Measurements from ENCODE around the gene RNU5B-1.
A peak's percentile ranks its signal among the peaks of the same experiment; 100 is the strongest.

RNU5B-1 gene

DNA sequence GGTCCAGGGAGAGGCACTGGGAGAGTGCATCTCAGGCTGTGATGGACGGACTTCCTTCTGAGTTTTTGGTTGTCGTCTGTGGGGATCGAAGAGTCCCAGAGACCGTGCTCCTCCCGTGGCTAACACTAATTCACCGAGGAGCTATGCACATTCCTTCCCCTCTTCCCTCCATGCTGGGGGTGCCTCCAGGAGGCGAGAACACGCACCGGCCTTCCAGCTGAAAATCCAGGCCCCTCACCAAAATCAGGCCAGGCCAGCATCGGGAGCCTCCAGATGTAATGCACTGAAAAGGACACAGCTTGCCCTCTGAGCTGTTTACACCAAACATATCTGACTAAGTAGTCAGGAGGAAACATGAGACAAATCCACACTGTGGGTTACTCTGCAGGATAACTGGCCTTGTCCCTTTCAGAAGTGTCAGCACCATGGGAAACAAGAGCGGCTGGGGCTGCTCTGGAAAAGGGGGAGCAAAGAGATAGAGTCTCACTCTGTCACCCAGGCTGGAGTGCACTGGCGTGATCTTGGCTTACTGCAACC lies 5.5 kb downstream of the RNU5B-1 start:
- TF ChIP-seq, protein P1, sequence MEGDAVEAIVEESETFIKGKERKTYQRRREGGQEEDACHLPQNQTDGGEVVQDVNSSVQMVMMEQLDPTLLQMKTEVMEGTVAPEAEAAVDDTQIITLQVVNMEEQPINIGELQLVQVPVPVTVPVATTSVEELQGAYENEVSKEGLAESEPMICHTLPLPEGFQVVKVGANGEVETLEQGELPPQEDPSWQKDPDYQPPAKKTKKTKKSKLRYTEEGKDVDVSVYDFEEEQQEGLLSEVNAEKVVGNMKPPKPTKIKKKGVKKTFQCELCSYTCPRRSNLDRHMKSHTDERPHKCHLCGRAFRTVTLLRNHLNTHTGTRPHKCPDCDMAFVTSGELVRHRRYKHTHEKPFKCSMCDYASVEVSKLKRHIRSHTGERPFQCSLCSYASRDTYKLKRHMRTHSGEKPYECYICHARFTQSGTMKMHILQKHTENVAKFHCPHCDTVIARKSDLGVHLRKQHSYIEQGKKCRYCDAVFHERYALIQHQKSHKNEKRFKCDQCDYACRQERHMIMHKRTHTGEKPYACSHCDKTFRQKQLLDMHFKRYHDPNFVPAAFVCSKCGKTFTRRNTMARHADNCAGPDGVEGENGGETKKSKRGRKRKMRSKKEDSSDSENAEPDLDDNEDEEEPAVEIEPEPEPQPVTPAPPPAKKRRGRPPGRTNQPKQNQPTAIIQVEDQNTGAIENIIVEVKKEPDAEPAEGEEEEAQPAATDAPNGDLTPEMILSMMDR (IDR thresholded peaks at IDR 0.05; ENCODE audit: low read depth, low read length): no peak
- in situ Hi-C loops (cut with HindIII; ENCODE audit: low sequenced_read_pairs): no loop called here
- no peak for DNase-seq (ENCODE audit: low read depth, low spot score)
- no peak overlapping the region for H3K4me3 ChIP-seq (ENCODE audit: low read depth, low read length)

DNA sequence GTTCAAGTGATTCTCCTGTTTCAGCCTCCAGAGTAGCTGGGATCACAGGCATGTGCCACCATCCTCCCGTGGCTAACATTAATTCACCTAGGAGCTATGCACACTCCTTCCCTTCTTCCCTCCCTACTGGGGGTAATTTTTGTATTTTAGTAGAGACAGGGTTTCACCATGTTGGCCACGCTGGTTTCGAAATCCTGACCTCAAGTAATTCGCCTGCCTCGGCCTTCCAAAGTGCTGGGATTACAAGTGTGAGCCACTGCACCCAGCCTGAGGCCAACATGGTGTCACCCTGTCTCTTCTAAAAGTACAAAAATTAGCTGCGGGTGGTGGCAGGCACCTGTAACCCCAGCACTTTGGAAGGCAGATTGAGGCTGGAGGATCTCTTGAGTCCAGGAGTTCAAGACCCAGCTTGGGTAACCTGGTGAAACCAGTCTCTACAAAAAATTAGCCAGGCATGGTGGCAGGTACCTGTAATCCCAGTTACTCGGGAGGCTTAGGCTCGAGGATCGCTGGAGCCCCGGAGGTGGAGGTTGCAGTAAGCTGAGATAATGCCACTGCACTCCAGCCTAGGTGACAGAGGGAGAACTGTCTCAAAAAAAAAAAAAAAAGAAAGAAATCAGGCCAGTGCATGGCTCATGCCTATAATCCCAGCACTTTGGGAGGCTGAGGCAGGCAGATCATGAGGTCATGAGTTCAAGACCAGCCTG lies 6.1 kb downstream of the RNU5B-1 start:
- in situ Hi-C loops (cut with HindIII; ENCODE audit: low sequenced_read_pairs): no loop called here
- TF ChIP-seq, protein P1 (IDR thresholded peaks at IDR 0.05; ENCODE audit: low read depth, low read length): no peak
- no peak for DNase-seq (ENCODE audit: low read depth, low spot score)
- H3K4me3 ChIP-seq (ENCODE audit: low read depth, low read length): no peak overlapping the region

- TF ChIP-seq, protein P1 (IDR thresholded peaks at IDR 0.05; ENCODE audit: low read depth, low read length): no peak
- in situ Hi-C loops (cut with HindIII; ENCODE audit: low sequenced_read_pairs): no loop called here
- no peak for DNase-seq (ENCODE audit: low read depth, low spot score)
- H3K4me3 ChIP-seq (ENCODE audit: low read depth, low read length): no peak overlapping the region
These were observed 7.3 kb downstream of the RNU5B-1 start for GRCh38 chr15:65311760-65312159.

DNA sequence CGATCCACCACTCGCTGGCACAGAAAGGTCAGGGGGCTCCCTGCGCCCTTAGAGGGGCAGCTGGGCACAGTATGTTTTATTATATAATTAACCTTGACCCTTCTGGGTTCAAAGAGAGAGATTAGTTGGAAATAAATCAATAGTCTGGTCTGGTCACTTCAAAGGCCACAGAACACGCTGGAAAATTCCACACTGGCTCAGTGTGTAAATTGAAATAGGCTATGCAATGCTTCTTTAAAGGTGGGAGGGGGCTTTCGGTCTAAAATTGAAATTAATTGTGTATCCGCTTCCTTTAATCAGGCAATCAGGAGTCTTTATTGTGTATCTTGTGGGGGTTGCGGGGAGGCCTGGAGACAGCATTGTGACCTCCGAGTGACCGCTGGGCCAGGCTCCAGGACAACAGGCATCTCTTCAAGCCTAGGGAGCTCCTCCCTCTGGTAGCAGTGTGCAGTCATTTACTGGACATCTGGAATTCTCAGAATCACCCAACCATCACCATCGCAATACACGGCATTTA lies 8.0 kb downstream of the RNU5B-1 start:
- TF ChIP-seq, protein P1 (IDR thresholded peaks at IDR 0.05; ENCODE audit: low read depth, low read length): no peak
- in situ Hi-C loops (cut with HindIII; ENCODE audit: low sequenced_read_pairs): no loop called here
- DNase-seq (ENCODE audit: low read depth, low spot score): no peak
- H3K4me3 ChIP-seq (ENCODE audit: low read depth, low read length): no peak overlapping the region

- DNase-seq (ENCODE audit: low read depth, low spot score): peak; percentile 73
- no peak overlapping the region for H3K4me3 ChIP-seq (ENCODE audit: low read depth, low read length)
- in situ Hi-C loops (cut with HindIII; ENCODE audit: low sequenced_read_pairs): no loop called here
- TF ChIP-seq, protein P1 (IDR thresholded peaks at IDR 0.05; ENCODE audit: low read depth, low read length): peak; percentile 77
These were observed 14.4 kb downstream of the RNU5B-1 start for GRCh38 chr15:65318870-65319356.

GRCh38 chr15:65323071-65323511 lies 18.6 kb downstream of the RNU5B-1 start:
- TF ChIP-seq, protein P1 (IDR thresholded peaks at IDR 0.05; ENCODE audit: low read depth, low read length): no peak
- peak; percentile 33 for DNase-seq (ENCODE audit: low read depth, low spot score)
- H3K4me3 ChIP-seq (ENCODE audit: low read depth, low read length): no peak overlapping the region
- in situ Hi-C loops (cut with HindIII; ENCODE audit: low sequenced_read_pairs): no loop called here

All from astrocyte of the spinal cord (primary cell).